SKM-1 (cell line): ENCODE measurements around the gene RAP1GDS1.
"Not testable (repeated sequence)": the region's sequence is repeated elsewhere in the genome, so short reads cannot be mapped to it uniquely, and the experiment has no call there.

Experiments
- DNase-seq: peaks from one replicate; lab custom pipeline; 2025; ENCODE audit not compliant: unreplicated experiment; lab: John Stamatoyannopoulos, UW

RAP1GDS1 gene

GRCh38 chr4:98476891-98477290 is 215.7 kb downstream of the RAP1GDS1 start:
- no peak for DNase-seq

GRCh38 chr4:98479590-98479989 is 218.4 kb downstream of the RAP1GDS1 start:
- not testable (repeated sequence) for DNase-seq

GRCh38 chr4:98480535-98480934 is 219.4 kb downstream of the RAP1GDS1 start:
- no peak for DNase-seq

- DNase-seq: no peak
Measured at GRCh38 chr4:98481167-98481566, 220.0 kb downstream of the RAP1GDS1 start.

- DNase-seq: no peak
Measured at GRCh38 chr4:98482503-98482846, 221.3 kb downstream of the RAP1GDS1 start.

- no peak for DNase-seq
Measured at GRCh38 chr4:98482847-98483806, 221.9 kb downstream of the RAP1GDS1 start.

- no peak for DNase-seq
Measured at GRCh38 chr4:98484031-98484430, 222.8 kb downstream of the RAP1GDS1 start.

GRCh38 chr4:98485816-98486345 is 224.7 kb downstream of the RAP1GDS1 start:
- no peak for DNase-seq

- DNase-seq: no peak
Measured at GRCh38 chr4:98490251-98490650, 229.1 kb downstream of the RAP1GDS1 start.

- no peak for DNase-seq
Measured at GRCh38 chr4:98491899-98492559, 230.8 kb downstream of the RAP1GDS1 start.

- DNase-seq: no peak
Measured at GRCh38 chr4:98493296-98493695, 232.1 kb downstream of the RAP1GDS1 start.
